Measurements from ENCODE around the gene PDZK1IP1.
"Not testable (repeated sequence)": the region's sequence is repeated elsewhere in the genome, so short reads cannot be mapped to it uniquely, and the experiment has no call there.

The PDZK1IP1 gene

DNA sequence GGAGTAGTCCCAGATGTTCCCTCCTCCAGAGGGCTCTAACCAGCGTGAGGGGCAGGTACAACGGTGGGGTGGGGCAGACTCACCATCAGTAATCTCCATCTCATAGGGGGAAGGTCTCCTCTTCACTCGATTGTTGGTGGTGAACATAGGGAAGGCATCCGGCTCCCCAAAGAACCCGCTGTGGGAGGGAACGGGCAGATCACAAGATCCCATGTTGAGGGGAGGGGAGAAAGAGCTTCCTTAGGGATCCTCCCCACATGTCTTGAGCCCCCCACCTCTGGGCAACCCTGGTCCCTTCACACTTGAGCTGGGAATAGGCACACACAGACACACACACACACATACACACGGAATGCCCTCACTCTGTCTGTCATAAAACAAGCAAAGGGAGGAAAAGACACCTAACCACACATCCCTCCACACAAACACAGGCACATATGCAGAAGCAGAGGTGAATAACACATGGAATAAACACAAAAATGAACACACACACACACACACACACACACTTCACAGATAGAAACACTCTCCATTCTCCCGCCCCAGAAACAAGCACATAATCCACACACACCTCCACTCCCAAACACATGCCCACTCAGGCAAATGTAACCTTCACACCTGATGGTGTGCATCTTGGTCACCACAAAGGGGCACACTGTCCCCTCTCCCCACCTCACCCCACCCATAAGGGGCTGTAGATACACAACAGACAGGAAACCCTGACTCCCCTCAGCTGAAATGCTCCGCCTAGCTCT is 34.3 kb upstream of the PDZK1IP1 start:
- no peak for DNase-seq (ENCODE audit: low spot score)

DNA sequence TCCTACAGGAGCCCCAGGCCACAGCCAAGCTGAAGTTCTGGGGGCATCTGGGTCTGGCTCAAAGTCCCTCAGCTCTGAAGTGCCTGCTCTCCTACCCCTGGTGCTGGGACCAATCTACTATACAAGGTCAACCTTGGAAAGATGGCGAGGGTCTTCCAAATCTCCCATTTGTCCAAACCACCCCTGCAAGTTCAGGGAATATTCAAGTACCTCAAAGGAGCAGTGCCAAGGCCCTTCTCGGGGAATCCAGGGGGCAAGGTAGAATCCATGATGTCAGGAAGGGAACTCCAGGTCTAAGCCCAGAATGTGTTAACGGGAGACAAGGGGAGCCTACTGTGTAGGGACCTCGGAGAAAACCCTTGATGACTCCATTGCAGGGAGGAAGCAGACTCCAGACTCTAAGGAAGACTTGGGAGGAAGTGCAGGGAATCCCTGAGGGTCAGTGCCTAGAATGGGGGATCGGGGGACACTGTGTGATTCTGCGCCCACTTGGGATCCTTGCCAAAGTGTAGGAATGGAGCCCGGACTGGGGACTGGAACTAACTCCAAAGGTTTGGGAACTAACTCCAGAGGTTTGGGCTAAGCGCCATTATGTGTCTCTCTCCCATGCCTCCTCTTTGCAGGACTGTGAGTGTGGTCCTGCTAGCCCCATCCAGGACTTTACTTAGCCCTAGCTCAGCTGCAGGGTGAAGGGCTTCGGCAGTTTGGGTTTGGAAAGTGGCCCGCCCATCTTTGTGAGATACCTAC is 33.5 kb upstream of the PDZK1IP1 start:
- no peak for DNase-seq (ENCODE audit: low spot score)

DNA sequence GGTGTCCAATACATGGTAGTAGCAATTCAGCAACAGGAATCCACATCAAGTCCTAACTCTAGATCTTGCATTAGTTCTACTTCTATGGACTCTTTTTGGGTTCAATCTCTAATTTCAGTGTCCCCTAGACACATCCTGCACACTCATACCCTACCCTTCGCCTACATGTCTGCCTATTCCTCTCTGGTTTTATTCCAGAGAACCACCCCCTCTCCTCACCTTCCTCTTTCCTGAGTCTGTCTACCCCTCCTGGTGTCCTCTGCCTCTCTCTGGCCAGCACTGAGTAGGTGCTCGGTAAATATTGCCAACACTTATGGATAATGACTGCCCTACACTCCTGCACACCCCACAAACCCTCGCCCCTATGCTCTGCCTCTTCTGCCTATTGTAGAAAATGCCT is 32.6 kb upstream of the PDZK1IP1 start:
- DNase-seq (ENCODE audit: low spot score) = no peak

DNA sequence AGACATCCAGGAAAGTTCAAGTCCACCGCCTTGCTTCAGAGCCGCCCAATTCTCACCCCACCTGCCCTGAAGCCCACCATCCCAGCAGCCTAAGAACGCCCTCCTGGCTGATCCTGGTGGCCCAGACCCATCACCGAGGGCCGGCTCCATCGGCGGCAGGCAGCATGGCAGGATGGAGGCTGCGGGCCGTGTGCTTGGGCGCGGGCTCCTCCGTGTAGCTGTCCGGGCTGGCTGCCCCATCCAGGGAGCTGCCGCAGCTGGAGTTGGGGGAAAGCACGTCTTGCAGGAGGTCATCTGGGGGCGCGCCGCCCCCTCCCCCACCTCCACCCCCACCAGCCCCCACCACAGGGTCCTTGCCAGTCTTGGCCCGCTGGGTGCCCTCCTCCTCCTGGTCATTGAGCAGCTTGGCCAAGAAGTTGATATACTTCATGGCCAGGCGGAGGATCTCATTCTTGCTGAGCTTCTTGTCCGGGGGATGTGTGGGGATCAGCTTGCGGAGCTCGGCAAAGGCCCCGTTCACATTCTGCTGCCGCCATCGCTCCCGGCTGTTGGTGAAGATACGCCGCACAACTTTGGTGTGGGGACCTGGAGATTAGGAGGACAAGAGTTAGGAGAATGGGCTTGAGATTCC is 29.9 kb upstream of the PDZK1IP1 start:
- DNase-seq (ENCODE audit: low spot score) = no peak

DNA sequence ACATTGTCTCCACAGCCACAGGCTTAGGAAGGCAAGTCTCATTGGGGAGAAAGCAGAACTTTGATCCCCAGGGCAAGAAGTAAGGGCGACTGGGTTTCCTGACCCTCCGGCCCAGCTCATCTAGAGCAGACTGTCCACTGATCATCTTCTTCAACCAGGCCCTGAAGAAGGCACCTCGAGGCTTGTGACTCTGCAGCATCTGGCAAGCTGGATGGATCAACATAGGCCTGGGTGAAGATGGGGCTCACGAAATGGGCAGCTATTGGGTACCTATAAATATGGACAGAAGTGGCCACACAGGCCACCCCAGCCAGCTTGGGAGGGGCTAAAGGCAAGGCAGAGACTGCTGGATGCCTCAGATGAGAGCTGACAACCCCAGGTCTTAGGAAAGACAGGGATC is 29.2 kb upstream of the PDZK1IP1 start:
- no peak for DNase-seq (ENCODE audit: low spot score)

DNA sequence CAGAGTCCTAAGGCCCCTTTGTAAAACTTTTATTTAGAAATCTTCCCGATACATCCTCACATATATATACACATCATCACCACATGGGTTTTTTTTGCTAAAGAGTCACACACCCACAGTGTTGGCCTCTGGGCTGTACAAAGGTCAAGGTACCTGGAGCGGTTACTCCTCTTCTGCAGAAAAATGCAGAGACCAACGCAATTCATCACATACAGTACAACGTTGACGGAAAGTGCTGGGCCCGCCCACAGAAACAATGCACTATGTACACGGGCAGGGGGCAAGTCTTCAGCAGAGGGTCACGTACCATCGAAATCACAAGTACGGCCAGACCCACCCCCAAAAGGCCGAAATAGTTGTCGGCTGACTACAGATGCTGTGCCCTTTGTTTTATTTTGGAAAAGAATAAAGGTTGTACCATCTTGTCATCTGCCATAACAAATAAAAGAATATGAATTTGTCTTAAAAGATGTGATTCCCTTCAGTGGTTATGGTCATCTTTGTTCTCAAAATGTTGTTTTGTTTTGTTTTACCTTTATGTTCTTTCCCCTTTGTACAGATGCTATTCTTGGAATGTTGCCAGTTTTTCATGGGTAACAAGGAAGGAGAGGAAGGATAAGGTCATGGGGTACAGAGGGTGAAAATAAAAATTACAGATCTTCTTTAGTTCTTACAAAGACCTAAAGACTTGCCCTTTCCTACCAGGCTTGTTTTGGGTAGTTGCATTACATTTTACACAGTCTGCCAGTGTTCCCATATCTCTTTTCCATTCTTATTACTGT is 26.6 kb upstream of the PDZK1IP1 start:
- DNase-seq (ENCODE audit: low spot score) = no peak

DNA sequence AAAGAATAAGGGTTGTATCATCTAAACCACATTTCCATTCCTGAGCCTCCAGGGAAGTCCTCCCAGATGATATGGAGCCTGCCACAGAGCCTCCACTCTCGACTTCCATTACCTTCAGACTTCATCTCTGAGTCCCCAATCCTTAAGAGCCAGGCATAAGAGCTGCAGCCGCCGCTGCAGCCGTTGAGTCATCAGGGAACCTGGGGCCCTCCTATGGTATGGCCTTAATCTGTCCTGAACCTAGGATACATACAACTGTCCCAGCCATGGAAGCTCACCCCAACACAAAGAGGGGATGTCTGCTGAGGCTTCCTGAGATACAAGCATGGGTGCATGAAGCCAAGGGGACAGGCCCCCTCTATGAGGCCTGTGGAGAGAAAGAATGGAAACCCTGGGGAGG is 25.9 kb upstream of the PDZK1IP1 start:
- no peak for DNase-seq (ENCODE audit: low spot score)

DNA sequence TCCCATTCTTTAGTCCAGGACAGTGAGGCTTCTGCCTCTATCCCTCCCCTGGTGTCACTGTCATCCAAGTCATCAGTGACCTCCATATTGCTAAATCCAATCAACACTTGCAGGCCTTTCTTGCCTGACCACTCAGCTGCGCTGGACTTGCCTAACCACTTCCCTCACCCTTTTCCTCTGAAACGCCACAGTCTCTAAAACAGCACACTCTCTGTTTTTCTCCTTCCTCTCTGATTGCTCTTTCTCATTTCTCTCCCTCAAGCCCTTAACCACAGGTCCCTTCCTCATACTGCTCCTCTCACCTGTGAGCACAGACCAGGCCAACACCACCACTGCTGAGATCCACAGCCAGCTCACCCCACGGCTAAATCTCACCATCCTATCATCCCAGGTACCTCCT is 24.7 kb upstream of the PDZK1IP1 start:
- DNase-seq (ENCODE audit: low spot score) = no peak

DNA sequence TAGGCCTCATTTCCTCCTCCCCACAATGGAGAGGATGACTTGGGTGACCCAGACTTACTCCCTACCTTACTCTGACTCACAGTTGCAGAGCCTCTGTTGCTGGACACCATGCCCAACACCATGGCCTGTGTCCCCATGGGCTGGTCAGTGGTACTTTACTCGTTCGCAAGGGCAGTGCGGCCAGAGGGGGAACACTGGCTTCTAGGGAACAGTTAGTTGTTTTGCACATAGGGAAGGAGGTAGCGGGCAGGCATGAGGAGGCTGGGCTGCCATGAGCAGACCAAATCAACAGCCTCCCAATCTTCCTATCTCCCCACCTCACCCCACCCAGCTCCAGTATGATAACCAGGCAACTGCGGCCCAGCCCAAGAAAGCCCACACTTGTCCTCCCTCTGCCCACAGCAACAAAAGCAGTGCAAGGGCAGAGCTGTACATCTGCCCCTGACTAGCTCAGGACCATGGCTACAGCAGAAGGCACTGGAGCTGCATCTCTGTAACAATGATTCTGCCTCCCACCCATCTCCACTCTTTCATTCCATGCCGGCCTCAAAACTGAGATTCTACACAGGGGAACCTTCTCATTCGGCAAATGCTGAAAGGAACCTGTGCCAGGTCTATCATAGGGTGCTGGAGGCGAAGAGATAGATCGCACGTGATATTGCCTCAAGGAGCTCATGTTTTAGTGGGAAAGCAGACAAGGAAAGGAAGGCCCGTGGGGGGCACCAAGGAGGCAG is 23.6 kb upstream of the PDZK1IP1 start:
- no peak for DNase-seq (ENCODE audit: low spot score)

DNA sequence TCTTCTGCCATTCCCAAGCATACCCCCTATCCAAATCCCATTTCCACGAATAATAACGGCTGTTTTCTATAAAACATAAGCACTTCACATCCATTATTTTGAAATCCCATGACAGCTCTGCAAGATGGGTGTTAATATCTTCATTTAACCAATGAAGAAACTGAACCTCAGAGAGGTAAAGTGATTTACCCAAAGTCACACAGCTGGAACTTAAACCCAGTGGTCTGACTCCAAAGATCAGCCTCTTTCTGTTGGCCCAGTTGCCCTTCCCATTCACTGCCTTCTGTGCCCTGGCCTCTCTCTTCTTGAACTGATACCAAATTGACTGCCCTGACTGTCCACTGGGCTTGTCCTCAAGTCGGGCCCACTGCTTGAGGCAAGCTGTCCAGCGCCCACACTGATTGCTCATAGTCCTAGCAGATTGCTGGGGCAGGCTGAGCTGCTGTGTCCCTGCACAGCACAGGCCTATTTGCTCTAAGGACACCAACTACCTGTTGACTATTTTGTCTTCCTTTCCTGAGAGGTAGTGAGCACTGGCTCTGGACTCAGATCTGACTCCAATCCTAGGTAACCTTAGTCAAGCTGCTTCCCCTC is 22.9 kb upstream of the PDZK1IP1 start:
- DNase-seq (ENCODE audit: low spot score) = no peak

DNA sequence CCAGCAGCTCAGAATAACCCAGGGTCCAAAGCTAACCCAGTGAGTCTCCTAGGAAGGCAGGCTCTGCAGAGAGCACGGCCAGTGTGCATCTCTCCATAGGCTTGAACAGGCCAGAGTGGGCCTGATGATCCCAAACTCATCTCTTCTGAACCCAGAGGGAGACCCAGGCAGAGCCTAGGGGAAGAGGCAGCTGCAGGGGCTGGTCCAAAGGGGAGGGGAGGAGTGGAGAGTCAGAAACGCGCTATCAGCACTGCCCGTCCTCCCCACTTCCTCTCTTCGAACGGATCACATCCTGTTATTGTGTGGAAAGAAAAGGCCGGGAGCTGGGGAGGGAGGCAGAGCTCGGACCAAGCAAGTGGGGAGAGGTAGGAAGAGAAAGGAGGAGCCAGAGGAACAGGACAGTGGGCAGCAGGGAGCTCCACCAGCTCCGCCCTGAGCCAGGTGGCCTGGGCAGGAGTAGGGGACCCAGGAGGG is 22.0 kb upstream of the PDZK1IP1 start:
- no peak for DNase-seq (ENCODE audit: low spot score)

DNA sequence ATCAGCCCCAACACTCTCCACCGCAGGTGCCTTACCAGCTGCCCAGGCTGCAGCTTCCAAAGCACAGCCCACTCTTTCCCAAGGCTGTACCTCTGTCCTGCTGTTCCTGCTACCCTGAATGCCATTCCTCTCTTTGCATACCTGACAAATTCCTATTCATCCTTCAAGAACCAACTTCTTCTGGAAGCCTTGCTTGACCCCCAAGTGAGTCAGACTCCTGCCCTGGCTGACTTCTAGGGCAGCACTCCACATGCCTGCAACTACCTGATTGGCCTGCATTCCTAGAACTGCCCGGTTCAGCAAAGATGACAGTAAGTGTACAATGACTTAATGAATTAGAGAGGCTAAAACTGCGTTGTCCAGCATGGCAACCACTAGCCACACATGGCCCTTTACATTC is 20.8 kb upstream of the PDZK1IP1 start:
- no peak for DNase-seq (ENCODE audit: low spot score)

DNA sequence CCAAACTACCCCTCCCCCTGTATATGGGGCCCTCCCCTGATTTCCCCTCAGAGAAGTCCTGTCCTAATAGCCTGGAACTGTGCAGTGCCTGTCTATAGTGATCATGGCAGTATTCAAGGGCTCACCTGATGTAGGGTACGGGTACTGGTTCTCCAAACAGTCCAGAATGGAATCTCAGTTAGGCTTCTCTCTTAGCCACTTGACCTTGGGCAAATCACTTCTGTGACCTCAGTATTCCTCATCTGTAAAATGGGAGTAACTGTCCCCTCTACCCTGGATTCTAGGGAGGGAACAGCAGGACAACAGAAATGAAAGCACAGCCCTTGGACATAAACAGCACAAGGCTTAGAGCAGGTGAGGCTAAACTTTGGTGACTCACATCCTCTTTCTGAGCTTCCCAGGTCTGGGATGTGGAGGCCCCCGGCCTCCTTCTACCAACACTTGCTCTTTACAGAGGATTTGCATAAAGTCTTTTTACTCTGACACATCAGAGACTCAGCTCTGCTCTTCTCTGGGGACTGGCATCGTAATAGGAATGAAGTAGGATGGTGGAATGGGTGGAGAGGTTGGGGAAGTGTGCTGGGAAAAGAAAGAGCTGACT is 20.0 kb upstream of the PDZK1IP1 start:
- DNase-seq (ENCODE audit: low spot score) = no peak

DNA sequence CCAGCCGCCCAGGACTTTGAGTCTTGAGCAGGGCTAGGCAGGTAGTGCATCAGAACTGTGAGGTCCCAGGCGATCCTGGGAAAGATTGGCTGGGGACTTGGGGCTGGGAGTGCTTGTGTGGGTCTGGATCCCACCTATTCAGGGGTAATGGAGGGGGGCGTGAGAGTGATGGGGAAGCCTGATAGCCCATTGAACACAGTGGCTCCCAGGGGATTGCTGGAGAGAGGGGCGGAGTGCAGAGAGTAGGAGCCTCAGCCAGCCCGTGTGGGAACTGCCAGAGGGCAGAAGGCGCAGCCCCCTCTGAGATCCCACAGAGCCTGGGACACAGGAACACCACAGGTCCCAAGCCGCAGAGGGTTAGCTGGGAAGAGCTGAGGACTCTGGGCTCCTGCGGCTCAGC is 19.3 kb upstream of the PDZK1IP1 start:
- no peak for DNase-seq (ENCODE audit: low spot score)

DNA sequence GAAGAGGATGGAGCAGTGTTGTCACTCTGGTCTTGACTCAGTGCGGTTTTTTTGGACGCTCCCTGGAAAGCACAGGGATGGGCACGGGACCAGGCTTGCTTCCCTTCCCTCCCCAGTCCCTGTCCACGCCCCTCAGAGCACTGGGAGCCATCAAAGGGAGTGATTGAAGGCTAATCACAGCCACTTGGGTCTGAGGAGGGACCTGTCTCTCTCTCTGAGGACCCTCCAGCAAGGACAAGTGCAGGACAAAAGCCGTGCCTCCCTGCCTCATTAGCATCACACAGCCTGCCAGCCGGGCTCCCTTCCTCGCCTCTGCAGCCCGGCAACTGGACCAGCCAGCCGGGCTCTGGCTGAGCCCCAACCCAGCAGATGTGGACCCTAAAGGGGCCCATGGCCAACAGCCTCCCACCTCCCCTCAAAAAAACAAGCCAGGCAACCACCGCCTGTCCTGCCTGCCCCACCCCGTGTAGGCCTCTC is 18.6 kb upstream of the PDZK1IP1 start:
- DNase-seq (ENCODE audit: low spot score) = peak; percentile 81

DNA sequence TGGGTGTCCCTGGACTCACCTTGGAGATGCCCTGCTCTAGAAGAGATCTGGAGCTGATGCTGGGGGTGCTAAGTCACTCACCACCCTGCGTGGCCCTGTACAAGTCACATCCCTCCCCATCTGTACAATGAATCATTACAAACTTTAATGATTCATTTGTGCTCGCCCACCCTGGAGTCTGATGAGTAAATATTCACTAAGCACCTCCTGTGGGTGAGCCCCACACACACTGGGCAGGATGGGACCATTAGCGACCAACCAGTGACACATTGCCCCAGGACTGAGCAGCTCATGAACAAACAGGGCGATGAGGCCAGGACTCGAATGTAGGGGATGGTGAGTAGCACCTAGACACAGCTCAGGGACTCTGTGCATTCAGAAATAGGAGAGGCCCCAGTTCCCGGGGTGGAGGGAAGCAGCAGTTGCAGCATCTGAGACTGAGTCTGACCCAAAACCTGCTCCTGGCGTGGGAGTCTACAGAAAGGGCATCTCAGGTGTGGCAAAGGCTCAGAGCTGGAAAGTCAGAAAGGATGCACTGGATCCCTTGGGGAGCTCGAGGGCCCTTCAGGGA is 18.1 kb upstream of the PDZK1IP1 start:
- no peak for DNase-seq (ENCODE audit: low spot score)

DNA sequence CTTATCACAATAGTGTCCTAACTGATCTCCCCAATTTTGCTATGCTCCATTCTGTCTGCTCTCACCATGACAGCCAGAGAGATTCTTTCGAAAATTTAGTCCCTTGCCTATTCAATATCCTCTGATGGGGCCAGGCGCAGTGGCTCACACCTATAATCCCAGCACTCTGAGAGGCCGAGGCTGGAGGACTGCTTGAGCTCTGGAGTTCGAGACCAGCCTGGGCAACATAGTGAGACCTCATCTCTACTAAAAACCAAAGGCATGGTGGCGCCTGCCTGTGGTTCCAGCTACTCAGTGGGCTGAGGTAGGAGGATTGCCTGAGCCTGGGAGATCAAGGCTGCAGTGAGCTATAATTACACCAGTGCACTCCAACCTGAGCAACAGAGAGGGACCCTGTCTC is 16.1 kb upstream of the PDZK1IP1 start:
- DNase-seq (ENCODE audit: low spot score) = no peak

DNA sequence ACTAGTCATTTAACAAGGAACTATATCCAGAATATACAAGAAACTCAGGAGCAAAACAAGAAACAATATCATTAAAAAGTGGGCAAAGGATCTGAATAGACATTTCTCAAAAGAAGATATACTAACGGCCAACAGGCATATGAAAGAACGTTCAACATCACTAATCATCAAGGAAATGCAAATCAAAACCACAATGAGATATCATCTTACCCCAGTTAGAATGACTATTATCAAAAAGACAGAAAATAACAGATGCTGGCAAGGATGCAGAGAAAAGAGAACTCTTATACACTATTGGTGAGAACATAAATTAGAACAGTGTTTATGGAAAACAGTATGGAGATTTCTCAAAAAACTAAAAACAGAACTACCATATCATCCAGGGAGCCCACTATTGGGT is 13.7 kb upstream of the PDZK1IP1 start:
- DNase-seq (ENCODE audit: low spot score) = not testable (repeated sequence)

DNA sequence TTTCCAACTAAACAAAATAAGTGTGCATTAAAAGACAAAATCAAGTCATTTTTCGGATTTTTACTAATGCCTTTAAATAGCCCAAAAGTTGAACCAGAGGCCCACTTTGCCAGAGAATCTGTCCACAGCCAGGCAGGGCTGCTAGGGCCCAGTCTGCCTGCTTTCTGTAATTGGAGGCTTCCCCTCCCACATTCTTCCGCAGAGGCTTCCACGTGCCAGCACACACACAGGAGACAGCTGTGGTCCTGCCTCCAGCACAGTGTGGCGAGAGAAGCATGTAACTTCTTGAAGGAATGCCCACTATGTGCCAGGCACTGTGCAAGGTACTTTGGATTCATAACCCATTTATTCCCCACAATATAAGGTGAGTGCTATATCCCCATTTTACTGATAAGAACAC is 11.3 kb upstream of the PDZK1IP1 start:
- DNase-seq (ENCODE audit: low spot score) = peak; percentile 42

DNA sequence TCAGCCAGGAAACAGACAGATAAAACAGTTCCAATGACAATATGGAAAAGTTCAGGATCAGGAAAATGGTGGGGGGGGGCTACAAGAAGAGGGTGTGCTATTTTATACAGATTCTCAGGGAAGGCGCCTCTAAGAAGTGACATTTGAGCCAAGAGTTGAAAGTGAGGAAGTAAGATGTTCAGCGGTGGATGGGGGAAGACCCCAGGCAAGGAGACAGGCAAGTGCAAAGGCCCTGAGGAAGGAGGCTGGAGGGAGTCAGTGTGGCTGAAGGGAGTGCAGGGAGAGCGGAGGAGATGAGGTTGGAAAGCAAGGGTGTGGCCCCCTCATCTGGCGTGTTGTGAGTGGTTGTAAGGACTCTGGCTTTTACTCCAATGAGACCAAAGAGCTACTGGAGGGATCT is 8.4 kb upstream of the PDZK1IP1 start:
- no peak for DNase-seq (ENCODE audit: low spot score)
